Measurements from ENCODE around the gene PALLD.
A peak's percentile ranks its signal among the peaks of the same experiment; 100 is the strongest.

The PALLD gene

GRCh38 chr4:168560184-168561180, 63.6 kb downstream of the PALLD start:
- DNase-seq (ENCODE audit: low spot score): no peak

- DNase-seq (ENCODE audit: low spot score): no peak
Measured at GRCh38 chr4:168562041-168562571, 65.3 kb downstream of the PALLD start.

- no peak for DNase-seq (ENCODE audit: low spot score)
Measured at GRCh38 chr4:168564023-168564422, 67.2 kb downstream of the PALLD start.

GRCh38 chr4:168565130-168565529, 68.3 kb downstream of the PALLD start:
- DNase-seq (ENCODE audit: low spot score): no peak

- no peak for DNase-seq (ENCODE audit: low spot score)
Measured at GRCh38 chr4:168566726-168567125, 69.9 kb downstream of the PALLD start.

- no peak for DNase-seq (ENCODE audit: low spot score)
Measured at GRCh38 chr4:168569066-168569930, 72.4 kb downstream of the PALLD start.

- DNase-seq (ENCODE audit: low spot score): no peak
Measured at GRCh38 chr4:168569931-168570276, 73.1 kb downstream of the PALLD start.

GRCh38 chr4:168570466-168570865, 73.6 kb downstream of the PALLD start:
- no peak for DNase-seq (ENCODE audit: low spot score)

GRCh38 chr4:168572002-168572401, 75.2 kb downstream of the PALLD start:
- no peak for DNase-seq (ENCODE audit: low spot score)

- no peak for DNase-seq (ENCODE audit: low spot score)
Measured at GRCh38 chr4:168573870-168574269, 77.0 kb downstream of the PALLD start.

- DNase-seq (ENCODE audit: low spot score): no peak
Measured at GRCh38 chr4:168574581-168575295, 77.9 kb downstream of the PALLD start.

GRCh38 chr4:168575473-168575872, 78.6 kb downstream of the PALLD start:
- DNase-seq (ENCODE audit: low spot score): no peak

- DNase-seq (ENCODE audit: low spot score): no peak
Measured at GRCh38 chr4:168577624-168578023, 80.8 kb downstream of the PALLD start.

- no peak for DNase-seq (ENCODE audit: low spot score)
Measured at GRCh38 chr4:168580228-168580627, 83.4 kb downstream of the PALLD start.

- DNase-seq (ENCODE audit: low spot score): no peak
Measured at GRCh38 chr4:168584321-168584771, 87.5 kb downstream of the PALLD start.

GRCh38 chr4:168585168-168586091, 88.6 kb downstream of the PALLD start:
- peak; percentile 44 for DNase-seq (ENCODE audit: low spot score)

GRCh38 chr4:168586926-168587325, 90.1 kb downstream of the PALLD start:
- DNase-seq (ENCODE audit: low spot score): no peak

GRCh38 chr4:168587411-168588125, 90.7 kb downstream of the PALLD start:
- no peak for DNase-seq (ENCODE audit: low spot score)

- DNase-seq (ENCODE audit: low spot score): no peak
Measured at GRCh38 chr4:168588916-168589531, 92.2 kb downstream of the PALLD start.

- DNase-seq (ENCODE audit: low spot score): no peak
Measured at GRCh38 chr4:168592676-168593075, 95.8 kb downstream of the PALLD start.
